HG03457 (cell line): Measurements from ENCODE around the gene SCRG1.

Experiments
- ATAC-seq: cut with Tn5 transposase; IDR thresholded peaks from one replicate; pipeline ENCODE4 v1.9.1; 2021; ENCODE audit warnings: moderate number of reproducible peaks; ENCODE audit not compliant: unreplicated experiment

Gene SCRG1

GRCh38 chr4:173398779-173399415, at the start of gene SCRG1:
Gene SCRG1 (minus strand): TSS chr4:173399116. CDS start chr4:173391414, 7,702 bp downstream.
- no peak for ATAC-seq

- no peak for ATAC-seq
These were observed 49.2 kb upstream of the SCRG1 start for GRCh38 chr4:173448103-173448502.

GRCh38 chr4:173446416-173446815, 47.5 kb upstream of the SCRG1 start:
- peak; percentile 83 for ATAC-seq

GRCh38 chr4:173443121-173443520, 44.2 kb upstream of the SCRG1 start:
- no peak for ATAC-seq

GRCh38 chr4:173442223-173442932, 43.5 kb upstream of the SCRG1 start:
- no peak for ATAC-seq

GRCh38 chr4:173440888-173441287, 42.0 kb upstream of the SCRG1 start:
- ATAC-seq = no peak

- no peak for ATAC-seq
These were observed 37.9 kb upstream of the SCRG1 start for GRCh38 chr4:173436771-173437265.

- no peak for ATAC-seq
These were observed 37.2 kb upstream of the SCRG1 start for GRCh38 chr4:173436149-173436579.

- ATAC-seq = no peak
These were observed 35.3 kb upstream of the SCRG1 start for GRCh38 chr4:173434231-173434630.

GRCh38 chr4:173433447-173433846, 34.5 kb upstream of the SCRG1 start:
- no peak for ATAC-seq

- ATAC-seq = no peak
These were observed 33.5 kb upstream of the SCRG1 start for GRCh38 chr4:173432430-173432829.

- no peak for ATAC-seq
These were observed 27.1 kb upstream of the SCRG1 start for GRCh38 chr4:173426064-173426463.

GRCh38 chr4:173424899-173425805, 26.2 kb upstream of the SCRG1 start:
- ATAC-seq = no peak

- no peak for ATAC-seq
These were observed 21.9 kb upstream of the SCRG1 start for GRCh38 chr4:173420801-173421200.

- ATAC-seq = no peak
These were observed 21.4 kb upstream of the SCRG1 start for GRCh38 chr4:173420324-173420752.

- no peak for ATAC-seq
These were observed 19.7 kb upstream of the SCRG1 start for GRCh38 chr4:173418639-173419038.

- no peak for ATAC-seq
These were observed 18.9 kb upstream of the SCRG1 start for GRCh38 chr4:173417833-173418232.

GRCh38 chr4:173415885-173416653, 17.2 kb upstream of the SCRG1 start:
- ATAC-seq = no peak

- ATAC-seq = no peak
These were observed 16.2 kb upstream of the SCRG1 start for GRCh38 chr4:173415092-173415491.

GRCh38 chr4:173414456-173414855, 15.5 kb upstream of the SCRG1 start:
- ATAC-seq = no peak

GRCh38 chr4:173413036-173413435, 14.1 kb upstream of the SCRG1 start:
- no peak for ATAC-seq
